GM21515 (cell line): ENCODE measurements around the gene CPN2.

ENCODE experiments used
- ATAC-seq: cut with Tn5 transposase; IDR thresholded peaks from one replicate; pipeline ENCODE4 v1.9.1; 2021; ENCODE audit not compliant: unreplicated experiment

CPN2 gene, protein sequence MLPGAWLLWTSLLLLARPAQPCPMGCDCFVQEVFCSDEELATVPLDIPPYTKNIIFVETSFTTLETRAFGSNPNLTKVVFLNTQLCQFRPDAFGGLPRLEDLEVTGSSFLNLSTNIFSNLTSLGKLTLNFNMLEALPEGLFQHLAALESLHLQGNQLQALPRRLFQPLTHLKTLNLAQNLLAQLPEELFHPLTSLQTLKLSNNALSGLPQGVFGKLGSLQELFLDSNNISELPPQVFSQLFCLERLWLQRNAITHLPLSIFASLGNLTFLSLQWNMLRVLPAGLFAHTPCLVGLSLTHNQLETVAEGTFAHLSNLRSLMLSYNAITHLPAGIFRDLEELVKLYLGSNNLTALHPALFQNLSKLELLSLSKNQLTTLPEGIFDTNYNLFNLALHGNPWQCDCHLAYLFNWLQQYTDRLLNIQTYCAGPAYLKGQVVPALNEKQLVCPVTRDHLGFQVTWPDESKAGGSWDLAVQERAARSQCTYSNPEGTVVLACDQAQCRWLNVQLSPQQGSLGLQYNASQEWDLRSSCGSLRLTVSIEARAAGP

DNA sequence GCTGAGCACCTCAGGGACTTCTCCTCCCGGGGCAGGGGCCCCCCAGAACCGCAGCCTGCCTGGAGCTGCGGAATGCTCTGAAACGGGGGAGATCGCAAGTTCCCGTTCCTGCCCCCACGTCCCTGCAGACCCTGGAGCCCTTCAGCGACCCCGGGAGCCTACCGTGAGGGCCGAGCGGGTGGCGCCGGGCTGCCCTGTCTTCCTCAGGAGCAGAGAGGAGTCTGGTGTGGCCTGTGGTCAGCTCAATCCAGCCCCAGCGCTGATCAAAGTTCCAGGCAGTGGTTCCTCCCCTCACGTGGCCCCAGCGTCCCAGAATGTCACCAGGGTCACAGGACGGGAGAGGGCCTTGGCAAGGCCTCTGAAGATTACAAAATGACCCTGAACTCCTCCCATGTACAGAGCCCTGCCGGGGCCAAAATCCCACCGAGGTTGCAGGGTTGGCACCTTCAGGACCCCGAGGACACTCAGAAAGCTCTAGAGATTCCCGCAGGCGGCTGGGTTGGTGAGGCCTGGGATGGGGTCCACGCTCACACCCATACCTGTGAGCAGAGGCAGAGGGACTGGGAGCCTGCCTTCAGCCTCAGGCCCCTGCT lies at the start of gene CPN2:
CPN2 (minus strand) TSS at position 249 of the 593 bp plus-strand sequence. CDS start 8,626 bp downstream, outside the sequence.
- no peak for ATAC-seq

DNA sequence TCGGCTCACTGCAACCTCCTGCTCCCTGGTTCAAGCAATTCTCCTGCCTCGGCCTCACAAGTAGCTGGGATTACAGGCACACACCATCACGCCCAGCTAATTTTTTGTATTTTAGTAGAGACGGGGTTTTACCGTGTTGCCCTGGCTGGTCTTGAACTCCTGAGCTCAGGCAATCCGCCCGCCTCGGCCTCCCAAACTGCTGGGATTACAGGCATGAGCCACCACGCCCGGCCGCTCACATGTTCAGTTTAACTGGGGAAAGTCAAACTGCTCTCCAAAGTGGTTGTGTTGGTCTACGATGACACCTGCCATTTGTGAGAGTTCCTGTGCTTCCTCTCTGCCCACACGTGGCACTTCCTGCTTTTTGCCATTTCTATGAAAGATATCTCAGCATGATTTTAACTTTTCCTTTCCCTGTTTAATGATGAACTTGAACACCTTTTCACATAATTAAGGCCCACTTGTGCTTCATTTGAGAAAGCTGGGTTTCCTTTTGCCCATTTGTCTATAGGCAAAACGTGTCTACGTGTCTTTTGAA lies 48.8 kb upstream of the CPN2 start:
- no peak for ATAC-seq

DNA sequence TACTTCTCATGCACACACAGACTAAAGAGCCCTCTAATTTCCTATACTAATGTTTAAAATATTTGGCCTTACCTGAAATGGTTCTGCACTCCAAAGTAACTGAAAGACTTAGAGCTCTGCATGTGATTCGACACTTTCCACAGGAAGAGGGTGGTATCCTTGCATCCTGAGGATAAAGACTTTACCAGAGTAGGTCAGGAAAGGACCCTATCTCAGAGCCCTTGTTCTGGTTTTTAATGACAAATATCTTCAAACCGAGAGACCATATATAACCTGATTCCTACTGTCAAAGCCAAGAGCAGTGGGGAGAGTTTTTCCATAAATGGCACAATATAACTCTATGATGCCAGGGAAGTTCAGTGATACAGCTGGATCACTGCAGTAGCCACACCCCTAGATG lies 48.0 kb upstream of the CPN2 start, which contains the start of gene GP5:
GP5 (minus strand) TSS at position 101 of the 400 bp plus-strand sequence. CDS start 984 bp downstream, outside the sequence.
- ATAC-seq = no peak

DNA sequence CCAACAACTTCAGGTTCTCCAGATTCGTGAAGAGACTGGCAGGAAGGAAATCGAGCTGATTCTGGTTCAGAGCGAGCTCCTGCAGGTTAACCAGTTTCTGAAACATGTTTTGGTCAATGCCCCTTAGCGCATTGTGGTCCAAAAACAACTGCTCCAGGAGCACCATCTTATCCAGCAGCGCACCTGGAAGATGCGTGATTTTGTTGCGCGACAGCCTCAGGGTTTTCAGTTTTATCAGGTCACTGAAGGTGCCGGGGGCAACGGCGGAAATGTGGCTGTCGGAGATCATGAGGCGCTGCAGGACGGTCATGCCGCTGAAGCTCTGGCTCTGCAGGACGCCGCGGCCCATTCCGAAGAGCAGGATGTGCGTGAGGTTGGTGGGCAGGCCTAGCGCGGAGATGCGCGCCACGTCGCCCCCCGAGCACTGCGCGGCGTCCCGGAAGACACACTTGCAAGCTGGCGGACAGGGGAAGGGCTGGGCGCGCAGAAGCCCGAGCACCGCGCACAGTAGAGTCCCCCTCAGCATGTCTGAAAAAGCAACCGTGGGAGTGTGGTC lies 46.7 kb upstream of the CPN2 start:
- ATAC-seq = no peak

DNA sequence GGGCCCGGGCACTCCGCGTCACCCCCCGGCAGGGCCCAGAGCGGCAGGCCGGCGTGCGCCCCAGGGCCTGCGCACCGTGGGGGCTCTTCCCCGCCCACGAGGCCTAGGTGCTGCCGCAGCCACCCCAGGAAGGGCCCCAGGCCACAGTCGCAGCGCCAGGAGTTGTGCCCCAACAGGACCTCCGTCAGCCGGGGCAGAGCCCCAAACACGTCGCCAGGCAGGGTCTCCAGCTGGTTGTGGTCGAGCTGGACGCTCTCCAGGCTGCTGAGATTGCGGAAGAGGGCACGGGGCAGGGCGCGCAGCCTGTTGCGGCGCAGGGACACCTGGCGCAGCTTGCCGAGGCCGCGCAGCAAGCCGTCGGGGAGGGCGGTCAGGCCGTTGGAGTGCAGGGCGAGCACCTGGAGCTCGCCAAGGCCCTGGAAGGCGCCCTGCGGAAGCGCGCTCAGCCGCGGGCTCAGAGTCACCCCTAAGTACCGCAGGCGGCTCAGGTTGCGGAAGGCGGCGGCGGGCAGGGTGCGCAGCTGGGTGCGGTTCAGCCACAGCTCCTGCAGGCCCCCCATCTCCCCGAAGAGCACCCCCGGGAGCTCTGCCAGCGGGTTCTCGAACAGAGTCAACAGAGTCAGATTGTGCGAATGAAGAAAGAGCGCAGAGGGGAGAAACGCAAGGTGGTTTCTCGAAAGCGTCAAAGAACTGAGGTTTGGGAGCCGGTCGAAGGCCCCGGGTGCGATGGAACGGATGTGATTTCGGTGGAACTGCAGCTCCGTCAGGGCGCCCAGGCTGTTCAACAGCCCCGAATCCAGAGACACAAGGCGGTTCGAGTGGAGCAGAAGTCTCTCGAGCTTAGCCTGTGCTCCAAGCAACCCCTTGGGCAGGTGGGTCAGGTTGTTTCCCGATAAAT lies 46.0 kb upstream of the CPN2 start:
- ATAC-seq = no peak

DNA sequence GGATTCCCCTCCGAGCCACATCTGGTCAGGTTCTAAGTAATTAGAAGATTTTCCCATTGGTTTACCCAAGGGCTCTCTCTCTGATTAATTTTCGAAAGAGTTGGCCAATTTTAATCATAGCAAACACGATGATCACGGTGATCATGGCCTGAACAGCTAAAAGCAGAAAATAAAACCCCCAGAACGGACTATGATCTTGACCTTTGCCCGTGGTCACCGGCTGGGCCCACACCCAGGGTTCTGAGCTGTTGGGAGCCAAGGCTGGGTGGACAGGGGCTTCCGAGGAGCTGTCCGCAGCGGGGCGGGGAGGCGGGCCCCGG lies 45.4 kb upstream of the CPN2 start:
- ATAC-seq = no peak

DNA sequence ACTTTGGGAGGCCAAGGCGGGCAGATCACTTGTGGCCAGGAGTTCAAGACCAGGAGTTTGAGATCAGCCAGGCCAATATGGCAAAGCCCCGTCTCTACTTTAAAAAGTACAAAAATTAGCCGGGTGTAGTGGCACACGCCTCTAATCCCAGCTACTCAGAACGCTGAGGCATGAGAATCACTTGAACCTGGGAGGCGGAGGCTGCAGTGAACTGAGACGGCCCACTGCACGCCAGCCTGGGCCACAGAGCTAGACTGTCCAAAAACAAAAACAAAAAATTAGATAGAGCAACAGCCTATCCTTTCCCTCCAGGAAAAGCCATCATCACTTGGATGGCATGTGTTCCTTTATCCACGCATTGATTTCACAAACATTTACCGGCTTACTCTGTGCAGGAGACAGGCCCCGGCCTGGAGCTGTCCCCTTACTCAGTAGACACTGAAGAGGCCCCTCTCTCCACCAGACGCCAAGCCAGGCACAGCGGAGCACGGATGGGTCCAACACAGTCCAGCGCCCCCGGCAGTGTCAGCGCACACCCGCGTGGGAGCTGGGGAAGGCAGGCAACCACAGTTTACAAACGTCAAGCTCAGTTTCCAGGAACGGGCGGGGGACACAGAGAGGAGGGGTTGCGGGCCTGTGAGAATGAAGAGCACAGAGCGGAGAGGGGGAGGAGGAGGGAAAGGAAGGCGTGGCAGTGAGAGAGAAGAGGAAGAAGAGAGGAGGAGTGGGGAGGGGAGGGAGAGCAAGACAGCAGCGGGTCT lies 44.8 kb upstream of the CPN2 start:
- ATAC-seq = no peak

DNA sequence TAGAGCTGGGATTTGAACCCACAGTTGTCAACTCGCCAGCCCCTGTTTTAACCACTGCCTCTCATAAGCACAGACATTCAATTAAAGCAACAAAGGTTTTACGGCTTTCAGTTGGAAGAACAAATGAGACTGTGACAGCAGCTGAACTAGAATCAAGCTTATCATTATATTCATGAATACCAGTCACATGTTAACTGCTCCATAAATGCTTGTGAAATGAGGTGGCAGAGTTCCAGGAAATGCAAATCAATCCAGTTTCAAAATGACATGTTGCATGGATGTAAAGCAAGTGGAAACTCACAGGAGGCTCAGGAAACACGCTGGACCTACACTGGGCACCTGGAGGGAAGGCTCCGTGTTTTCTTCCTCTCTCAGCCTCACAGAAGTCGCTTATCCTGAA lies 44.1 kb upstream of the CPN2 start:
- ATAC-seq = no peak

DNA sequence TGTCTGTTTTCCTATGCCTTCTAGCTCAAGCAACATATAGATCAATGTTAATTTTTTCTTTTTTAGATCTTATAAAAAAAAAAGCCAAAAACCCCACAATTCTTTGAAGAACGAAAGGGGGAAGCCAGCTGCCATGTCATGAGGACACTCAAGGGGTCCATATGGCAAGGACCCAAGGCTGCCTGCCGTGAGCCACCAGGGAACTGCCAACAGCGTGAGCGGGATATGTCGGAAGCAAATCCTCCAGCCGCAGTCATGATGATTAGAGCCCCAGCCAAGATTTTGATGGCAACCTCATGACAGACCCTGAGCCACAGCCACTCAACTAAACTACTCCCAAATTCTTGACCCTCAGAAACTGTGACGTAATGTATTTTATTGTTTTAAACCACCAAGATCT lies 41.4 kb upstream of the CPN2 start:
- no peak for ATAC-seq

DNA sequence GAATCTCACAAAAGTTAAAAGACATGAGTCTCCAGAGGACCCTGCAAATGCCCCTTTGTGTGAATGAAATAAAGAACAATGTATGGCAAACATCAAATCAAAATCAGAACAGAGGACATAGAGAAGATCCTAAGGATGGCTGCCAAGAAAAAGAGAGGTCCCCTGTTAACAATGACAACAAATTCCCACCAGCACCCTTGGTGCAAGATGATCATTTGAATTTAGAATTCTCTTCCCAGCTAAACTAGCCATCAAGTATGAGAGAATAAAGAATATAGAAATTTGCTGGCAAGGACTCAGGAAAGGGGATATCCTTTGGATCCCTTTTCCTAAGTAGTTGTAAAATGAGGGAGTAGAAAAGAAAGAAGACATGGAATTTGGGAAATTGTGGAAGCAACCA lies 39.7 kb upstream of the CPN2 start:
- no peak for ATAC-seq

DNA sequence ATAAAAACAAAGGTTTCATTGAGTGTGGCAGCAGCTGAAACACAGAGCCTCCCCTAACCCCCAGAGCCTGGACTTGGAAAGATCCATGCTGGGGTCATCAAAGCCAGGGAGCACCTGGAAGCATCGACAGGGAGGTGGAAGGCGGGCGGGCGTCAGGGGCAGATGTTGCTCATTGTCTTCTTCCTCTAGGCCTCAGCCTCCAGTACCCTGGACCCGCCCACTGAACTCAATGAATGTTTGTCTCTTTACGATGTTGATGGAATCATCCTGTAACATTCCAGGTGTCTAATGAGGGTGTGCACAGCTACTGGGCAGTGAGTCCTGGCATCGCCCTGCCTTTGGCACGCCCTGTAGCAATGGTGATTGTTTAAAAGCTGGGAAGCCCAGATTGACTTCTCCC lies 38.1 kb upstream of the CPN2 start:
- no peak for ATAC-seq

DNA sequence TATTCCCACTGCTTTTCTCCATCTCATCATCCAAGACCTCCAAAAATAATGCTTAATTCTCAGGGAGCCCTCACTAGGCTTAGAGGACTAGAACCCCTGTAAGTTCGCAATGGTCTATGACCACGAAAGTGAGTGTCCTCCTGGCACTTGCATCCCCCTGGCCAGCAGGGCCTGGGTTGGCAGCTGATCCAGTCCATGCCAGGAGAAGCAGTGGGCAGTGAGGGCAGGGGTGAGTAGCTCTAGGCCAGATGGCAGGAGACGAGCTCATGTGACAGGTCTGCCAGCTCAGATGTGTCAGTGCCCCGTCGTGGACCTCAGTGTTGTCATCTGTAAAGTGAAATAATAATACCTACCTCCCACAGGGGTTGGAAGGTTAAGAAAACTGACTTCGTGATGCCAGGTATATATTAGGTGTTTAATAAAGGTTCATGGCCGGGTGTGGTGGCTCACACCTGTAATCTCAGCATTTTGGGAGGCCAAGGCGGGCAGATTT lies 36.8 kb upstream of the CPN2 start:
- no peak for ATAC-seq

DNA sequence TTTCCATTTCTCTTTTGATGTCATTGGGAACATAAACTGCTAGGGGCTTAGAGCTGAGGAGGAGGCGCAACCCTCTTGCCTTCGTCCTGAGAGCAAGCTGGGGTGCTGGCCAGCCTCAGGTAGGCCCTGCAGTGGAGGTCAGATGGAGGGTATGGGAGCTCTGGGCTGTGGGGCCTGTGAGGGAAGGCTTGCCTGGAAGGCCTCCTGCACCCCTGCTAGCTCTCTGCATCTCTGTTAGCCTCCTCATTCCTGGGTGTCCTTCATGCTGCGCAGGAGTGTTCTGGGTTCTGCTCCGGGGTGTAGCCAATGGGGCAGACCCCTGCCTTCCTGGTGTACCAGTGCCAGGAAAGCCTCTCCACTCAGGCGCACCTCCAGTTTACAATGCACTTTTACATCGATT lies 36.1 kb upstream of the CPN2 start:
- no peak for ATAC-seq

DNA sequence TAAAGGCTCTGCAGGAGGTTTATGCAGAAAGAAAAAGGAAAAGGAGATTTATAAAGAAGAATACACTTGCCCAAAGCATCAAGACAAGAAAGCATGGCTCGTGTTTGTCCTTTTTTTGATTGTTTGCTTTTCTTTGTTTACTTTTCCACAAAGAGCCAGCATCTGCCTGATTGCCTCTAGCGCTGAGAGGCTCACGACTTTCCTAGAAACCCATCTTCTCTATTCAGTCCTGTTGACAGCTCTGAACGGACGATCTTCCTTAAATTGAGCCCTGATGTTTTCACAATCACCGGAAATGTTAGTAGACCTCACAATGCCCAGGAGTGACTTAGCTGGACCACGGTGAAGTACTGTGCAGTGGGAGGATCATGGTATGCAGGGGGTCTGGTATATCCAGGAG lies 35.5 kb upstream of the CPN2 start:
- no peak for ATAC-seq

DNA sequence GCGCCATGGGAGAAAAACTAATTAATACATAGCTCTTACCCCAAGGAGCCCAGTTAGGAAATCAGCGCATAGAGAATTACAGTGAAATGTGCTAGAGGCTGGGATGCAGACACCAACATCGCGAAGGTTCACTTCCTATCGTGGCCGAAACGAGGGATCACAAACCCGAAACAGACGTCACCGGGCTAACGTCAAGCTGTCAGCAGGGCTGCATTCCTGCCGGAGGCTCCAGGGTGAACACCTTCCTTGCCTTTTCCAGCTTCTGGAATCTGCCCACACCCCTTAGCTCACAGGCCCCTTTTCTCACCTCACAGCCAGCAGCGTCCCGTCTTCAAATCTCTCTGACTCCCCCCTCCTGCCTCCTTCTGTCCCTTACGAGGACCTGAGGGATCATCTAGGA lies 34.9 kb upstream of the CPN2 start:
- ATAC-seq = no peak

DNA sequence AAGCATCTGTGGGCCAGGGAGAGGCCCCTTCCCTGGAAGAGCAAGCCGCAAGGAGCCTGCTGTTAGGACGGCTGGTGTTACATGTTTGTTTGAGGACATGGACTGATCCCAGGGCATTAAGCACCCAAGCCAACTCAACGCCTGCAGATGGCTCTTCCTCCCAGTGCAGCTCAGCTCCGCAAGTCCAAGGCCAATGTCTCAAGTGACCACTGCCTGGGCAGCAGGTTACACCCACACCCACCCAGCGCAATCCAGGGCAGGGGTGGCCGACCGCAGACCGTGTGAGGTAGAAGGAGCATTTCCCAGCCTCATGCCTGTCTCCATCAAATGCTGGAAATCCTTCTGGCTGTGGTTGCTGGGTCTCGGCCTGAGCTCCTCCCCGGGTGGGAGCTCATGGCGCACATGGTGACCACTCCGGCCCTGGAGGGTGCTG lies 33.5 kb upstream of the CPN2 start:
- no peak for ATAC-seq

DNA sequence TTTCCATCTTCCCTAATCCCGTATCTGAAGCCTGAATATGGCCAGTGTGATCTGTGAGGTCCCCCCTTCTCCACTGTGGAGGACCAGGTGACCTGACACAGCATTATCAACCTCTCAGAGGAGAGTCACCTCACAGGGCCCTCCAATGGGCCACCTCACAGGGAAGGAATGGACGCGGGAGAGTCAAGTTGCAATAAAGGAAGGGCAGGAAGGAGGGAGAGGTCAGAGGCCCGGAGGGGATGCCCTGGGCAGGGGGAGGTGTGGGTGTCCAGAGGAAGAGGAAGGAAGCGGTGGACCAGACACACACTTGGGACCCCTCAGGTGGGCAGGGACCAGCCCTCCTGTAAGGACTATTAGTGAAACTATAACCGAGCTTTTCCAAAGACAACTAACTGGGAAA lies 33.0 kb upstream of the CPN2 start:
- ATAC-seq = no peak

DNA sequence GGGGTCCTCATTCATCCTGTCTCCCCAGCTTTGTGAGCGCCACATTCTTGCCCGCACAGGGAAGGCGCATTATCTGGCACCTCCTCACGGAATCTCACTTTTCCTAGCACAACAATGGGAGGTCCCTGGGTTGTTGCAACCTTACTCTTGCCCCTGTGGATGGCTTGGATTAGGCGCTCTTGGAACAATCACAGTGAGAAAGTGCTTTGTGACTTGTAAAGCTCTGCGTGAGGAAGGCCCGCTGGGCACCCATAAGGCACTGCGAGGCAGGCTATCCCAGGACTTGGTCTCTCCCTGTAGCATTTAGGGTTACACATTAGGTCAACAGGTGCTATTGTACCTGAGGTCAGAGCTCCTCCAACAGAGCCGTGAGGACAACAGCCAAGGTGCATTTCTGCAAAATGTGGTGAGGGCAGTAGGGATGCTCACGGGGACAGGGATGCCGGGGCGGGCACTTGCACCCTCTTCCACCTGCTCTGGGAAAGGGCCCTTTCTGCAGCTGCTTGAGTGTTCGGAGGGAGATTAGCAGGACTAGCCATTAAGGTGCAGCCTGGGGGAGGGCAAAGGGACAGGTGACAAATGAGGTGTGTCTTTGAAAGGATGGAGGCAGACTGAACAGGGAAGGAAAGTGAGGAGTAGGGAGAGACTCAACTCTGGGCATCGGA lies 32.3 kb upstream of the CPN2 start:
- no peak for ATAC-seq

DNA sequence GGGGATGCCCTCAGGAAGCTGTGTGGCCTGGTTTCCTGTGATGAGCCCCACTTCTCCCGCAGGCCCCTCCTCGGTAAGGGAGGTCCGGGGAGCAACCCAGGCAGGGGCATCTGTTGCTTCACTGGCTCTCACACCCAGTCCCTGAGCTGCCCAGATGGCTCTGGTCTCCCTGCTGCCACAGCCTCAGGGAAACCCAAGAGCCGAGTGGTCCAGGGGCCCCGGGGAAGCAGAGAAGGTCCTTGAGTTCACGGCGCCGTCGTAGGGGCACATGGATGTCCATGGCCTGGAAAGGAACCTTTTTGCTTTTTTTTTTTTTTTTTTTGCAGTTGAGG lies 31.7 kb upstream of the CPN2 start:
- ATAC-seq = no peak
